Muscle of back (tissue), 11 donors: ENCODE measurements around the gene ANO6. TPM values are rescaled to one million over a fixed set of nuclear protein-coding genes. Genes with fewer than 3 reads are reported as not detected.

ENCODE experiments used
- DNase-seq, 3 donors: peaks; one replicate each; pipeline versions ENCODE4 v3.0.0 to v3.0.0-alpha.2; 2013
- polyA plus RNA-seq, 10 donors: library from polyadenylated mRNA; unstranded; fragments of 120-200 nt; gene quantifications; one replicate each; pipeline ENCODE4 v1.2.1, GENCODE V29; 2013; ENCODE audit not compliant: insufficient read length in 10 of 10

The ANO6 gene
- polyA plus RNA-seq, 10 donors: 51.2 to 74.9 (median 61.3) TPM

GRCh38 chr12:45273717-45274271 lies 57.9 kb downstream of the ANO6 start:
- peak in 1 of 3 donors; percentile 88 for DNase-seq

- no peak for DNase-seq
Measured at GRCh38 chr12:45276154-45276755, 60.4 kb downstream of the ANO6 start.

GRCh38 chr12:45278447-45278846 lies 62.6 kb downstream of the ANO6 start:
- DNase-seq: no peak

- no peak for DNase-seq
Measured at GRCh38 chr12:45279931-45280830, 64.3 kb downstream of the ANO6 start.

- DNase-seq: no peak
Measured at GRCh38 chr12:45281994-45282393, 66.1 kb downstream of the ANO6 start.

- no peak for DNase-seq
Measured at GRCh38 chr12:45282411-45282810, 66.5 kb downstream of the ANO6 start.

- no peak for DNase-seq
Measured at GRCh38 chr12:45284096-45284901, 68.4 kb downstream of the ANO6 start.

- DNase-seq: no peak
Measured at GRCh38 chr12:45285717-45286116, 69.8 kb downstream of the ANO6 start.

GRCh38 chr12:45286621-45287020 lies 70.7 kb downstream of the ANO6 start:
- DNase-seq: no peak

GRCh38 chr12:45289245-45290215 lies 73.6 kb downstream of the ANO6 start:
- no peak for DNase-seq

GRCh38 chr12:45290216-45290605 lies 74.3 kb downstream of the ANO6 start:
- no peak for DNase-seq

- no peak for DNase-seq
Measured at GRCh38 chr12:45291518-45291917, 75.6 kb downstream of the ANO6 start.

- DNase-seq: peak in 2 of 3 donors; percentile 27 to 52
Measured at GRCh38 chr12:45292486-45293195, 76.7 kb downstream of the ANO6 start.

- DNase-seq: no peak
Measured at GRCh38 chr12:45294906-45295305, 79.0 kb downstream of the ANO6 start.

GRCh38 chr12:45296046-45296586 lies 80.2 kb downstream of the ANO6 start:
- DNase-seq: no peak

- no peak for DNase-seq
Measured at GRCh38 chr12:45298047-45298446, 82.2 kb downstream of the ANO6 start.

- peak in 2 of 3 donors; percentile 18 to 66 for DNase-seq
Measured at GRCh38 chr12:45298721-45299692, 83.1 kb downstream of the ANO6 start.

- DNase-seq: no peak
Measured at GRCh38 chr12:45302621-45303369, 86.9 kb downstream of the ANO6 start.
